Activated CD8-positive, alpha-beta memory T cell treated with anti-CD3 and anti-CD28 coated beads, Interleukin-2, amount 50 U/mL, for 4 hours (primary cell): ENCODE data around the gene ANKHD1.
"Not testable (repeated sequence)": the region's sequence is repeated elsewhere in the genome, so short reads cannot be mapped to it uniquely, and the experiment has no call there.

Experiments
- DNase-seq: peaks from one replicate; pipeline ENCODE4 v3.0.0-alpha.2; 2020

Gene ANKHD1

DNA sequence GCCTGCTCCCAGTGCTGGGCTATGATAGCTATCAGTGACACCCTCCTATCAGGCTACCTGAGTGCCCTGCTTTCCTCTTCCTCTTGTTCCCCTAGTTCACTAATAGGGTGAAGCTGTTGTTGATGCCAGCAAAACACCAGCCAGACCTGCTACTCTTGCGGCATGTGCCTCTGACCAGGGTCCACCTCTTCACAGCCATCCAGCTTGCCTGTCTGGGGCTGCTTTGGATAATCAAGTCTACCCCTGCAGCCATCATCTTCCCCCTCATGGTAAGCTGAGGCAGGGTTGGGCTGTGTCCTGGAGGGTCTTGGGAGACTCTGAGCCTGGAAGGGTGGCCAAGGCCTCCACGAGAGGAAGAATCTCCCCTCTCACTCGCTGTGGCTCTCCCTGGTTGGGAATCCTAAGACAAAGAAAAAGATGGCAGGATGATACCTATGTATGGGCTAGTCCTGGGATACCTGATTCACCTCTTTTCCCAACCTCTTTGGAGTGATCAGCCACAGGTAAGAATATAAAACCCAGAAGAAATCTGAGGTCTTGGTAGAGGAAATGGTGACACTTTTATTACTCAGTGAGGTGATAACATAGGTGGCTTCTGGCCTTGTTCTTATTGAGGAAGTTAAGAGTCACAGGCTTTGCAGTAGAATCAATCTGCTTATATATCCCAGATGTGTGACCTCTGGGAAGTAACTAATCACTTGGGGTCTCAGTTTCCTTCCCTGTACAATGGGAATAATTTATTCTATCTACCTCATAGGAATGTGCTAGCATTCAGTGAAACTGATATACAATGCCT lies 30.1 kb upstream of the ANKHD1 start:
- no peak for DNase-seq

DNA sequence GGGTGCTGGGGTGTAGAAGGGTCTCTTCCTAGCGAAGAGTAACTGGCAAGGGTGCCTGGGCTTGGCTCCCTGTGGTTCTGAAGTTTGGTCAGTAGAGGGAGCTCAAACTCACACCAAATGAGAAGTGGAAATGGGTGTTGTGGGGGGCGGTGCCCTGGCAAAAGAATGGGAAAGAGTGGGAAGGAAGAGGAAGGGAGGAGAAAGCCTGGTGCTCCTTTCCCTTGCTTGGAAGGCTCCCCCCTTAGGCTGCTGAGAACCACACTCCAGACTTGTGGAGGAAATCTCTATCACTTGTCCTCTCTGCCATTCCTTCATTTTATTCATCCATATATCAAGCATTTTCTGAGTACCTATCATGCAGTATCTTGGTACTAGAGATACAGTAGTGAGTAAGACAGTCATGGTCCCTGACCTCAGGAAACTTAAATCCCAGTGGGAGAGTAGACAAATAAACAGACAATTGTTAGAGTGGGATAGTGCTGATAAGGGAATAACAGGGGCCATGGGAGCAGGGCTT lies 28.6 kb upstream of the ANKHD1 start:
- peak; percentile 45 for DNase-seq

DNA sequence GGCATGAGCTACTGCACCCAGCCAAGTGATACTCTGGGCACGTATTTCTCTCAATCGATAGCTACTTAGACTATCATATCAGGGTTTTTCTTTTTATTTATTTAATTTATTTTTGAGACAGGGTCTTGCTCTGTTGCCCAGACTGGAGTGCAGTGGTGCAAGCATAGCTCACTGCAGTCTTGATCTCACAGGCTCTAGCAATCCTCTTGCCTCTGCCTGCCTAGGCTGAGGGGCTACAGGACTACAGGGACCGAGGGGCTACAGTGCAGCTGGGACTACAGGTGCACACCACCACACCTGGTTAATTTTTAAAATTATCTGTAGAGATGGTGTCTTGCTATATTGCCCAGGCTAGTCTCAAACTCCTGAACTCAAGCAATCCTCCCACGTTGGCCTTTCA lies 20.3 kb upstream of the ANKHD1 start:
- no peak for DNase-seq

DNA sequence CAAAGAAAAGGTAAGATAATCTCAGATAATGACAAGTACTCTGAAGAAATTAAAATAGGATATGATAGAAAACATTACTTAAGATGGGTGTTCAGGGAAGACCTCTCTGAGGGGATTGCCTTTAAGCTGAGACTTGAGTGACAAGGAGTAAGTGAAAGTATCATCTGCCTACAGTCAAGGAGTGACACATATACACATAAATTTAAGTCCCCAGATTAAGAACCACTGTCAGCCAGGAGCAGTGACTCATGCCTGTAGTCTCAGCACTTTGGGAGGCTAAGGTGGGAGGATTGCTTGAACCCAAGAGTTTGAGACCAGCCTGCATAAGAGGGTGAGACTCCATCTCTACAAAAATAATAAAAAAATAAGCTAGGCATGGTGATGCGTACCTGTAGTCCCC lies 19.7 kb upstream of the ANKHD1 start:
- DNase-seq, result no peak

DNA sequence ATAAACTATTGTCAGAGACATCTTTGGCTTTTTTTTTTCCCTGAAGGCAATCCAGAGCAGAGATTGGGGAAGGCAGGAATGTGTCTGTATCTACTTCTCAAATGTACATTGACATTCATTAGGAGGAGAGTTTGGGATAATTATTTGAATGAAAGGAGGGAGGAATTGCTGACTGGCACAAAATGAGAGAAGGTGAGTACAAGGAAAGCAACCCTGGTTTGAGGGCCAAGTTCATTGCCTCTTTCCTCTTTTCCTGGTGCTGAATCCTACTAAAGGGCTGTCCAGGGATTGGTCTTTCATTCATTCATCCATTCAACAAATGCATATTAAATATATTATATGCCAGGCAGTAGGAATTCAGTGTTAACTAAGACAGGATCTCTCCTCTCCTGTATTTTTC lies 18.8 kb upstream of the ANKHD1 start:
- DNase-seq, result no peak

DNA sequence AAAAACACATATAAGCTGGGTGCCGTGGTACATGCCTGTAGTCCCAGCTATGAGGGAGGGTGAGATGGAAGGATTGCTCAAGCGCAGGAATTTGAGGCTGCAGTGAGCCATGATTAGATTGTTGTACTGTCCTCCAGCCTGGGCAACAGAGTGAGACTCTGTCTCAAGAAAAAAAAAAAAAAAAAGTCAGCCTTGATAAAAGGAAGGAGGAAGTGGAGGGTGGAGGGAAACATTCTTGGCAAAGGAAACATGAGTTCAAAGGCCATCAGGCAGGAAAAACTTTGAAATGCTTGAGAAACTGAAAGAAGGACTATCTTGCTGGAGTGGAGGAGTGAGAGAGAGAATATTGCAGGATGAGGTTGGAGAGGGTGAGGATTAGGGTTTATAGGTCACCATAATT lies 18.3 kb upstream of the ANKHD1 start:
- no peak for DNase-seq

DNA sequence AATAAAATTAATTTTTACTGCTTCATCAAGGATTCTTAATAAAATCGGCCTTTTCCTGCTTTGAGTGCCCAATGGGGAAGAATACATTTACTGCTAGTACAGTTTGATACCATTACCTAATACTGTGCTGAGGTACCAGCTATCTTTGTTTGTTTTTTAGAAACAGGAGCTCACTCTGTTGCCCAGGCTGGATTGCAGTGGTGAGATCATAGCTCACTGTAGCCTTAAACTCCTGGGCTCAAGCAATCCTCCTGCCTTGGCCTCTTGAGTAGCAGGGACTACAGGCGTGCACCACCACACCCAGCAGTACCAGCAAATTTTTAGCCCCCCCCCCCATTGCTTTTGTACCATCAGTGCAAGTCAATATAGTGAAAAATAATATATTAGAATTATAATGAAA lies 13.6 kb upstream of the ANKHD1 start:
- no peak for DNase-seq

DNA sequence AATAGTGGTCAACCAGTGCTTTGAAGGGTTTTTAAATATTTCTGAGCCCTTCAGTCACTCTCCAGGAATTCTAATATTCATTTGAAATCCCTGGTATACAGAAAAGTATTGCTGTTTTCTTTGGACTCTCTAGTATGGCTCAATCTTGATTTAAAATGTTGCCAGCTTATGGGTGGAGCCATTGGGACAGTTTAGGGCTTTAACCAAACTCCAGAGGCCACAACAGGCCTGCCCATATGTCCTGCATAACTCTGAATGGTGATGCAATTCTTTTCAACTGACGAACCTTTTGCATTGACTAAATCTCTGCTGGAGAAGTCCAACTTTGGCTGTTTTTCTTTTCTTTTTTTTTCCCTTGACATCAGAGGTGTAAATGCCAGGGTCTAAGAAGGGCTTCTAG lies 10.3 kb upstream of the ANKHD1 start:
- DNase-seq, result no peak

DNA sequence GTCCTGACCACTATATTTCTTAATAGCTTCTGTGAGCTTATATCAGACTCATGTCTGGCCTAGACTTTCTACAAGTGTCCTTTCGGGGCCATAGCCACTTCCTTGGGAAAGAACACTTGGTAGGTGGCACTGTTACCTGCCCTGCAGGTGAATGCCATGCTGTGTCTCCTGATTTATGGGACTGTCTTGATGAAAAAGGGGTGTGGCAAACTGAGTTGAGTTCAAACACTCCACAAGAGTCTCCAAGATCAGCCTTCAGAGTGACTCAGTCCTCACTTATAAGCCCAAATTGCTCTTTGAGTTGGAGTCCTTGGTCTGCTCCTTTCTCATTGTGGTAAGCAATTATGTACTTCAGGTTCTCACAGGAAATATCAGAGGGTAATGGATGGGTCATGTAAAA lies 9.9 kb upstream of the ANKHD1 start:
- no peak for DNase-seq

DNA sequence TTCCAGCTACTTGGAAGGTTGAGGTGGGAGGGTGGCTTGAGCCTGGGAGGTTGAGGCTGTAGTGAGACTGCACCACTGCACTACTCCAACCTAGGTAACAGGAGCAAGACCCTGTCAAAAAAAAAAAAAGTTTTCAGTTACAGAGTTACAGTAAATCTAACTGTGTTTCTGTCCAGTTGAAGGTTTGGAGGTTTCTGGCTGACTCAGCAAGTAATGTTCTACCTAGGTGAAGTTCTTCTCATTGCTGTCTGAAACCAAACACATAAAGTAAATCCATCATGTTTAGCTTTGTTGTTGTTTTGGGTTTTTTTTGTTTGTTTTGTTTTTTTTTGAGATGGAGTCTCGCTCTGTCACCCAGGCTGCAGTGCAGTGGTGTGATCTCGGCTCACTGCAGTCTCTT lies 7.9 kb upstream of the ANKHD1 start:
- no peak for DNase-seq

DNA sequence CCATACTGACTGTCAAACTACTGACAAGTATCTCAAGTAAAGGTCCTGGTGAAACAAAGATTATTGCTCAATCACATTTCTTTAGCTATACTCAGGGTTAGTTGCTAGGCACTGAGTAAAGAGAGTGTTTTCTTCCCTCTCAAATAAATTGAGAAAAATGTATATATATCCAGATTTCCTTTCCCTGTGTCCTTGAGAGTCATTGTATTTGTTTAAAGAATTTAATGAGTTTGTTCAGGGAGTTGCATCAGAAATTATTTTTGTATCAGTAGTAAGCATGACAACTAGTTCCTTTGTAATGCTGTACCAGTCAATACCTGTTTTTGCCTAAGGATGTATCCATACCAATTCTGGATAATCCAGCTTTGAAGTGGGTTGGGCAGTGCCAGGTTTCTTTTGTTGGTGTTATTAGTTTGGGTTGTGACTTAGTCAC lies 3.2 kb upstream of the ANKHD1 start:
- no peak for DNase-seq

DNA sequence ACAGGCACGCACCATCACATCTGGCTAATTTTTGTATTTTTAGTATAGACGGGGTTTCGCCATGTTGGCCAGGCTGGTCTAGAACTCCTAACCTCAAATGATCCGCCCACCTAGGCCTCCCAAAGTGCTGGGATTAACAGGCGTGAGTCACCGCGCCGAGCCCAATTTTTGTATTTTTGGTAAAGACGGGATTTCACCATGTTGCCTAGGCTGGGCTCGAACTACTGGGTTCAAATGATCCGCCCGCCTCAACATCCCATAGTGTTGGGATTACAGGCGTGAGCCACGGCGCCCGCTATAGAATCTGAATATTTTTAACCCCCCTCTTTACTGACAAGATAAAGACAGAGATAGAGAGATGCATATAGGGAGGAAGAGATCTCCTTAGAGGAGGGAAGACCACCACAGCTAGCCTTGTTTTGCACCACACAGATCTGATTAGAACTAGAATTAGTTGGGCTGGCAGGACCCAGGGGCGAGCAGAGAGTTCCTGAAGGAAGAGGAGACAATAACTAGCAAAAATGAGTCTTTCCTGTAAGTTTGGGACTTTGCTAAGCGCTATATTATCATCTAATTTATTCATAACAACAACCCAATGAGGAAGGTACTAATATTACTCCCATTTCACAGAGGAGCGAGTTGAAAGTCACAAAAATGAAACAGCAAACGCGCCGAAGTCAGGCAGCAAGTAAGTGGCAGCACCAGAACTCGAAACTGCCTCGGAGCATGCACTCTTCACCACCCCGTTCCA lies 1.5 kb upstream of the ANKHD1 start:
- no peak for DNase-seq

DNA sequence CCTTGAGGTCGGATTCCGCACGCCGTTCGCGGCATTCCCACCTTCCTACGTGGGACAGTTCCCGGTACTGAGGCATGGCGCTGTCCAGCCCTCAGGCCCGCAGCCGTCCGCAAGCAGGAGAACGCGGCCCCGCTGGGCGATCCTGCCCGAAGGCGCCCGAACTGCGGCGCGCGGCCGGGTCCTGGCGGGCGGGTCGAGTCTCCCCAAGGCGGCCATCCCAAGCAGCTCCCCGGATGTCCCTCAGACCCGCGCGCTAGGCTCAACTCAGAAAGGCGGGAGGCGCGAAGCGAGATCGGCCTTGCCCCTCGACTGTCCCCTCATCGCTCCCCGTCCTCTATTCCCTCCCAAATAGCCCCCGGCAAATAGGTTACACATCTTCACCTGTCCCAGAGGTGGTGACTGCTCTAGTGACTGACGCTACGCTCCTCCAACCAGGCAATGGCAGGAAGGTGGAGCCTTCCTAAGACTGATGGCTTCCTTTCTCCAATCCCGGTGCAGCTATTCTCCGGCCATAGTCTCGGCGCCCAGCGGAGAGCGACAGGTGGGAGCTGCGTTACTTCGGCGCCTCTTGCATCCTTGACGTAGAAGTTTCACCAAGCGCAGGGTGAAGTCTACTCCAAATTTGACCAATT lies 787 bp upstream of the ANKHD1 start:
- peak; percentile 80 for DNase-seq

DNA sequence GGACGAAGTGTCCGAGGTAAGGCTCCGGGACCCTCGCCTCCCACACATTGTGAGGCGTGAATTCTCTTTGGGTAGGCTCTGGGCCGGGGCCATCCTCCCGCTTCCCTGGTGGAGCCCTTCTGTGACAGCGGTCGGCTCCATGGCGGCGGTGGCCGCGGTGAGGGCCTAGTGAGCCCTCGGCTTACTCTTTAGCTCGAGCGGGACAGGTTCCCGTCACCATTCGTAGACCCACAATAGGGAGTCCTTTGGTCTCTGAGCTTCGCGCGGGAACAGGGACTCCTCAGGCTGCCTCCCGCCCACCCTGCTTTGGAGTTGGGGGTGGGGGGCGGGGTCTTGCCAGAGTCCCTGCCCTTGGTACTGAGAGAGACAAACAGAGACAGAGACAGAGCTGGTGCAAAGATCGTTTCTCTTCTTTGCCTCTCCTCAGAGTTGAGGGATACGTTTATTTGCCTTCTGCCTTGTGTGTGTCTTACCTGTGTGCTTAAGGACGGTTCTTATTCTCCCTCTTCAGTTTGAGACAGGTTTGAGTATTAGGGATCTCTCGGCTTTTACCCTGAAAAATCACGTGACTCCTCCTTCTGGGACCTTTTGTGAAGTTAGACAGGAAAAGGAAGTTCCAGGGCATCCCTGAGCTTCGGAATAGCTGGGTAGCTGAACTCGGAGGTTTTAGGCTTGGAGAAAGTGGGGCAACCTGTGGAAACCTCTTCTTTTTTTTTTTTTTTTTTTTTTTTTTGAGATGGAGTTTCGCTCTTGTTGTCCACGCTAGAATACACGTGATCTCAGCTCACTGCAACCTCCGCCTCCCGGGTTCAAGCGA lies 833 bp downstream of the ANKHD1 start:
- peak; percentile 42 for DNase-seq

DNA sequence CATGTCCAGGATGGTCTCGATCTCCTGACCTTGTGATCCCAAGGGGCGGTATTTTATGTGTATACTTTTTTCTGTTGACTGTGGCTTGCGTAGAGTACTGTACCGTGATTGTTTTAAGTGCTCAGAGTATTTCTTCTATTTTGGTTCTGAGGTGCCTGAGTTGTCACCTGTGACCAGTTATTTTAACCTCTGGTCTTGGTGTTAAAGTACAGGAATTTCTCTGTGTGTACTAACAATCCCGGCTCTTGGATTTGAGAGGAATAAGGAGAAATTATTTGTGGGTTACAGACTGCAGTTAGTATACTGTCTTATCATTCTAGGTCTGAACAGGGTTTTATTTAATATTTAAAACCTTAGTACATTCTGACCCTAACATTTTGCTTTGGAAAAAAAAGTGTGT lies 2.0 kb downstream of the ANKHD1 start:
- no peak for DNase-seq

DNA sequence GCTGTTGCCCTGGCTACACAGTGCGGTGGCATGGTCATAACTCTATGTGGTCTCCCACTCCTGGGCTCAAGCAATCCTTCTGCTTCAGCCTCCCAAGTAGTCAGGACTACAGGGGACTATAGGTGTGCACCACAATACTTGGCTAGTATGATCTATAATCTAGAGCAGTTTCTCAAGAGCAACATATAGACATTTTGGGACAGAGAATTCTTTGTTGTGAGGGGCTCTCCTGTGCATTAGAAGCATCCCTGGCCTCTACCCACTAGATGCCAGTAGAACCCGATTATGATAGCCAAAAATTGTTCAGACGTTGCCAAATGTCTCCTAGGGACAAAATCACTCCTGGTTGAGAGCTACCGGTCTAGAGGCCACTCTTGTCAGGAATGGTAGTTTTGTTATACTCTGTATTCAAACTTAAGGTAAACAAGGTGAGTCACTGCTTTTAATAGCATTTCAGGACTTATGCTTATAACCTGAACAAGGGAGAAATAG lies 7.2 kb downstream of the ANKHD1 start:
- no peak for DNase-seq

DNA sequence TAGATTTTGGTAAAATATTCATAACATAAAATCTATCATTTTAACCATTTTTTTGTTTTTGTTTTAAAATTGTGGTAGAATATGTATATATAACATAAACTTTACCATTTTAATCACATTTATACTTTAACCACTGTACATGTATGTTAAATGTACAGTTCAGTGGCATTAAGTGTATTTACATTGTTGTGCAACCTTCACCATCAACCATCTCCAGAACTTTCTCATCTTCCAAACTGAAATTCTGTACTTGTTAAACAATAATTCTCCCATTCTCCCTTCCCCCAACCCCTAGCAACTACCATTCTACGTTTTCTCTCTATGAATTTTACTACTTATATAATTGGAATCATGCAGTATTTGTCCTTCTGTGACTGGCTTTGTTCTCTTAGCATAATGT lies 11.6 kb downstream of the ANKHD1 start:
- DNase-seq, result no peak

DNA sequence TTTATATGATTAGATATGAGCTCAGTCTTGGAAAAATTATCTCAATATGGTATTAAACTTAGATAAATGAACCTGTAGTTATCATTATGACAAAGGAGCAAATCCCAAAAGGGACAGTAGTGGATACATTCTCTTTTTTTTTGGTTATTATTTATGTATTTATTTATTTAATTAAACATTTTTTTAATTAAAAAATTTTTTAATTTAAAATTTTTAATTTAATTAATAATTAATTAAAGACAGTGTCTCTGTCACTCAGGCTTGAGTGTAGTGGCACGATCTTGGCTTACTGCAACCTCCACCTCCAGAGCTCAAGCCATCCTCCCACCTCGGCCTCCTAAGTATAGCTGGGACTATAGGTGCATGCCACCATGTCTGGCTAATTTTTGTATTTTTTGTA lies 15.6 kb downstream of the ANKHD1 start:
- DNase-seq, result no peak

DNA sequence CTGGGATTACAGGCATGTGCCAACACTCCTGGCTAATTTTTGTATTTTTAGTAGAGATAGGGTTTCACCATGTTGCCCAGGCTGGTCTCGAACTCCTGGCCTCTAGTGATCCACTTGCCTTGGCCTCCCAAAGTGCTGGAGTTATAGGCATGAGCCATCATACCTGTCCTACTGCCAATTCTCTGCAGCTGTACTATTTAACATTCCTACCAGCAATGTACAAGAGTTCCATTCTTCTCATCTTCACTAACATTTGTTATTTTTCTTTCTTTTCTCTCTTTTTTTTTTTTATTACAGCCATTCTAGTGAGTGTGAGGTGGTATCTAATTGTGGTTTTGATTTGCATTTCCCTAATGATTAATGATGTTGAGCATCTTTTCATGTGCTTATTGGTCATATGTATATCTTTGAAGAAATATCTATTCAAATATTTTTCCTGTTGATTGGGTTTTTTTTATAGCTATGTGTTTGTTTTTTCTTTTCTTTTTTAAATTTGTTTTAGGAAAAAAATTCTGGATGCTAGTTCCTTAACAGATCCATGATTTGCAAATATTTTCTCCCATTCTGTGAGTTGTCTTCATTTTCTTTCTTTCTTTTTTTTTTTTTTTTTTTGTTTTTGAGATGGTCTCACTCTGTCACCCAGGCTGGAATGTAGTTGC lies 17.4 kb downstream of the ANKHD1 start:
- no peak for DNase-seq

DNA sequence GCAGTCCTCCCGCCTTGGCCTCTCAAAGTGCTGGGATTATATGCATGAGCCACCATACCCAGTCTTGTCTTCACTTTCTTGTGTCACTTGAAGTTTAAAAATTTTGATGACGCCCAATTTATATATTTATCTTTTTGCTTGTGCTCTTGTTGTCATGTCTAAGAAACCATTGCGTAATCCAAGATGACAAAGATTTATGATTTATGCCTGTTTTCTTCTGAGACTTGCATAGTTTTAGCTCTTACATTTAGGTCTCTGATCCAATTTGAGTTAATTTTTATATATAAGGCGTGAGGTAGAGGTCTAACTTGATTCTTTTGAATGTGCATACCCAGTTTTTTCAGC lies 18.6 kb downstream of the ANKHD1 start:
- DNase-seq, result no peak

DNA sequence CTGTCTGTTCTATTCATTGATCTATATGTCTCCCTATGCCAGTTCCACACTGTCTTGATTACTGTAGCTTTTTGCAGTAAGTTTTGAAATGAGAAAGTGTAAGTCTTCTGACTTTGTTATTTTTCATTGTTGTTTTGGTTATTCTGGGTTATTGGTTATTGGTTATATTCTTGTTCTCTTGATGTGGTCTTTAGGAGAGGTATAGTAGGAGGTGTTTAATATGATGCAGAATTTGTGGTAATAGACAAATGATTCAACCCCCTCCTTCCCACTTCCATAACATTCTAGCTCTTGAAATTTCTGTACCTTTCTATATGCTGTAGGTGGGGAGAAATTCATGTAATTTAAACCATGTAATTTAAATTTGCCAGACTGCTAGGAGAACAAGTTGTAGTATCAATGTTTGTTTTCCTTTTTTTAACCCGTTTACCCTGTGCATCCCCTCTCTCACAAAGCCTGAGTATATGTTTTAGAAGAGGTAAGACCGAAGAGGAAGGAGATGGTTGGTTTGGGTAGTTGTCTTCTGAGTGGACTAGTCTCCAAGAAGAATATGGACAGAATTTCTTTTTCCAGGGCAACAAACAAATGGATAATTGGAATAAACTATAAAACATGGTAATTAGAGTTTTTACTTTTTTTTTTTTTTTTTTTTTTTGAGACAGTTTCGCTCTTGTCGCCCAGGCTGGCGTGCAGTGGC lies 19.2 kb downstream of the ANKHD1 start:
- no peak for DNase-seq

DNA sequence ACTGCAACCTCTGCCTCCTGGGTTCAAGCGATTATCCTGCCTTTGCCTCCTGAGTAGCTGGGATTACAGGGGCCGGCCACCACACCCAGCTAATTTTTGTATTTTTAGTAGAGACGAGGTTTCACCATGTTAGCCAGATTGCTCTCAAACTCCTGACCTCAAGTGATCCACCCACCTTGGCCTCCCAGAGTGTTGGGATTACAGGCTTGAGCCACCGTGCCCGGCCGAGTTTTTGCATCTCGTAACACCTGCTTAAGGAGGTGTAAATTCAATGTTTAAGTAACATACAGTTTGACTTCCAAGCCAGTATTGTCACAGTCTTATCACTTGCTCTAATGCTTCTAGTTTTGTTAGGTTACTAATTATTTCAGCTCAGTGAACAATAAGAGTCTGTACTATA lies 19.7 kb downstream of the ANKHD1 start:
- DNase-seq, result not testable (repeated sequence)
